Keratinocyte (primary cell): Measurements from ENCODE around the gene WDR89. TPM values are rescaled to one million over a fixed set of nuclear protein-coding genes. Genes with fewer than 3 reads are reported as not detected.

ENCODE experiments used
- DNase-seq: peaks from one replicate; pipeline ENCODE4 v3.0.0-alpha.2; 2011; ENCODE audit warnings: low read depth, missing footprints, low spot score
- FAIRE-seq: peaks from 2 replicates; lab custom pipeline; 2011; peaks lifted over from hg19 to GRCh38; lab: Jason Lieb, UNC
- H2AFZ ChIP-seq: 2 replicates; pipeline ENCODE4 v1.6.0; 2012; ENCODE audit warnings: low read length, control low read depth, inconsistent platforms; ENCODE audit not compliant: control insufficient read depth
- H3K27ac ChIP-seq: 2 replicates; pipeline ENCODE4 v1.5.1; 2011; ENCODE audit warnings: low read length; ENCODE audit not compliant: control insufficient read depth, insufficient read depth
- H3K27me3 ChIP-seq: 3 replicates; pipeline ENCODE4 v1.6.0; 2011; ENCODE audit warnings: low read length; ENCODE audit not compliant: control insufficient read depth, insufficient read depth; ENCODE audit errors: extremely low read depth
- H3K36me3 ChIP-seq, 2 experiments: 2 replicates in 1 of 2; 3 replicates in 1 of 2; pipeline ENCODE4 v1.5.1; 2011; ENCODE audit warnings: low read length in 2 of 2, mild to moderate bottlenecking in 1 of 2; ENCODE audit not compliant: control insufficient read depth in 2 of 2, insufficient read depth in 2 of 2; ENCODE audit errors: extremely low read depth in 1 of 2
- H3K4me1 ChIP-seq: 3 replicates; pipeline ENCODE4 v1.5.1; 2011; ENCODE audit warnings: low read length; ENCODE audit not compliant: control insufficient read depth, insufficient read depth; ENCODE audit errors: extremely low read depth
- H3K4me2 ChIP-seq: 3 replicates; pipeline ENCODE4 v1.6.0; 2011; ENCODE audit warnings: low read depth, low read length; ENCODE audit not compliant: control insufficient read depth, insufficient read depth; ENCODE audit errors: extremely low read depth
- H3K4me3 ChIP-seq, 3 experiments: fragments of 200-600 bp in 1 of 3; sonication (generic) in 1 of 3; 2 replicates in 2 of 3; 3 replicates in 1 of 3; pipeline ENCODE4 v1.5.1; 2011 to 2016; ENCODE audit warnings: low read length in 3 of 3, mild to moderate bottlenecking in 3 of 3, control low read depth in 2 of 3, inconsistent platforms in 1 of 3, low read depth in 1 of 3, mixed read lengths in 1 of 3, mixed run types in 1 of 3, moderate library complexity in 1 of 3; ENCODE audit not compliant: control insufficient read depth in 2 of 3, insufficient read depth in 2 of 3; ENCODE audit errors: extremely low read depth in 1 of 3
- H3K79me2 ChIP-seq: 2 replicates; pipeline ENCODE4 v1.6.0; 2012; ENCODE audit warnings: low read length; ENCODE audit not compliant: control insufficient read depth, insufficient read depth
- H3K9ac ChIP-seq: 3 replicates; pipeline ENCODE4 v1.6.0; 2011; ENCODE audit warnings: low read length; ENCODE audit not compliant: control insufficient read depth, insufficient read depth; ENCODE audit errors: extremely low read depth
- H3K9me1 ChIP-seq: 3 replicates; pipeline ENCODE4 v1.6.0; 2011; ENCODE audit warnings: low read length; ENCODE audit not compliant: control insufficient read depth, insufficient read depth; ENCODE audit errors: extremely low read depth
- H3K9me3 ChIP-seq: 2 replicates; pipeline ENCODE4 v1.5.1; 2012; ENCODE audit warnings: low read depth, low read length; ENCODE audit not compliant: control insufficient read depth
- H4K20me1 ChIP-seq: 3 replicates; pipeline ENCODE4 v1.6.0; 2011; ENCODE audit warnings: low read length; ENCODE audit not compliant: control insufficient read depth, insufficient read depth; ENCODE audit errors: extremely low read depth
- CTCF ChIP-seq, 3 experiments: IDR thresholded peaks in 1 of 3; conservative IDR thresholded peaks in 1 of 3; optimal IDR thresholded peaks in 1 of 3; 2 replicates in 2 of 3; 3 replicates in 1 of 3; pipeline versions ENCODE3 to v1.5.1; 2011; ENCODE audit warnings: low read length in 3 of 3, mild to moderate bottlenecking in 3 of 3, moderate library complexity in 2 of 3, control low read depth in 1 of 3, inconsistent platforms in 1 of 3; ENCODE audit not compliant: insufficient read depth in 2 of 3; ENCODE audit errors: extremely low read depth in 1 of 3
- EZH2 ChIP-seq: IDR thresholded peaks from one replicate; pipeline ENCODE4 v1.6.1; 2012; ENCODE audit warnings: inconsistent platforms, mild to moderate bottlenecking, low read length, moderate library complexity
- dilution Hi-C: fragments of 300-500 bp; cut with MboI; formaldehyde crosslinking; loops from one replicate; pipeline ENCODE4 v1.7.0; 2020; ENCODE audit warnings: low sequenced_read_pairs; ENCODE audit not compliant: extremely low pct_ligation_motif_present
- polyA plus RNA-seq, 5 experiments: library from polyadenylated mRNA; depleted of rRNA in 3 of 5; stranded (reverse) in 3 of 5; stranded (forward) in 1 of 5; unstranded in 1 of 5; fragments of >200 nt; gene quantifications; 1 replicate in 1 of 5; 2 replicates in 3 of 5; 3 replicates in 1 of 5; pipeline versions ENCODE4 v1.2.1 to v1.2.3, GENCODE V29; 2011 to 2012; ENCODE audit warnings: missing spikeins in 2 of 5, low read depth in 1 of 5, low replicate concordance in 1 of 5

WDR89 gene
- polyA plus RNA-seq, 1 donor (not counting 4 experiments of a cell fraction or from before 2014, with no cell fraction given), result 14.3 TPM

- Histone ChIP-seq H3K9me3 (no peaks in the 10 kb centered on the region), H3K9ac (no peak overlapping the region), H2AFZ (no peak overlapping the region), H3K4me3 (no peak overlapping the region), H3K9me1 (no peaks in the 10 kb centered on the region), H3K27me3 (no peaks in the 10 kb centered on the region), H3K4me2 (no peak overlapping the region), H3K36me3 (no peaks in the 10 kb centered on the region), H3K79me2 (no peaks in the 10 kb centered on the region), H3K4me1 (peaks cover 6% of the 10 kb centered on the region), H4K20me1 (no peaks in the 10 kb centered on the region), H3K27ac (no peak overlapping the region)
- TF ChIP-seq EZH2 (no peak), CTCF (optimal IDR thresholded peaks at IDR 0.05 in 1 of 3, IDR thresholded peaks at IDR 0.05 in 1 of 3, conservative IDR thresholded peaks at IDR 0.05 in 1 of 3; ENCODE audit: extremely low read depth in 1 of 3, insufficient read depth in 2 of 3, low read length in 3 of 3) (no peak)
- dilution Hi-C loops, result no loop called here
- DNase-seq (peak; percentile 4), FAIRE-seq (no peak)
Measured at GRCh38 chr14:63686926-63687325, 45.3 kb upstream of the WDR89 start.

- H3K4me2 ChIP-seq, result no peak overlapping the region
- H4K20me1 ChIP-seq, result no peaks in the 10 kb centered on the region
- dilution Hi-C loops, result no loop called here
- no peaks in the 10 kb centered on the region for H3K79me2 ChIP-seq
- DNase-seq (no peak), FAIRE-seq (no peak)
- H2AFZ ChIP-seq, result no peak overlapping the region
- no peak overlapping the region for H3K4me3 ChIP-seq
- no peak for TF ChIP-seq CTCF (optimal IDR thresholded peaks at IDR 0.05 in 1 of 3, IDR thresholded peaks at IDR 0.05 in 1 of 3, conservative IDR thresholded peaks at IDR 0.05 in 1 of 3; ENCODE audit: extremely low read depth in 1 of 3, insufficient read depth in 2 of 3, low read length in 3 of 3)
- TF ChIP-seq EZH2, result no peak
- no peaks in the 10 kb centered on the region for H3K9me3 ChIP-seq
- H3K27me3 ChIP-seq, result no peaks in the 10 kb centered on the region
- H3K27ac ChIP-seq, result no peak overlapping the region
- no peak overlapping the region for H3K9ac ChIP-seq
- no peaks in the 10 kb centered on the region for H3K36me3 ChIP-seq
- peaks cover 6% of the 10 kb centered on the region for H3K4me1 ChIP-seq
- H3K9me1 ChIP-seq, result no peaks in the 10 kb centered on the region
Measured at GRCh38 chr14:63685401-63685800, 43.7 kb upstream of the WDR89 start.
